A172 (cell line): ENCODE data around the gene ULBP2. TPM values are rescaled to one million over a fixed set of nuclear protein-coding genes. Genes with fewer than 3 reads are reported as not detected.
A peak's percentile ranks its signal among the peaks of the same experiment; 100 is the strongest.
"Not testable (repeated sequence)": the region's sequence is repeated elsewhere in the genome, so short reads cannot be mapped to it uniquely, and the experiment has no call there.

ENCODE experiments used
- DNase-seq: peaks from one replicate; pipeline ENCODE4 v3.0.0-alpha.2; 2015; ENCODE audit warnings: low spot score
- total RNA-seq: library from RNA; depleted of rRNA; stranded (reverse); fragments of >200 nt; shearing (Covaris generic); gene quantifications from 2 replicates; pipeline ENCODE4 v1.2.3, GENCODE V29; 2014; rRNA removed

Gene ULBP2
- 13.2 and 17.3 TPM in 2 replicates for total RNA-seq

GRCh38 chr6:149941583-149942460 lies at the start of gene ULBP2:
Gene ULBP2, plus strand, starts transcription at chr6:149942014. Its CDS starts 59 bp downstream, at chr6:149942073.
- peak; percentile 89 for DNase-seq

GRCh38 chr6:149895048-149895590 lies 46.7 kb upstream of the ULBP2 start:
- DNase-seq: peak; percentile 65

GRCh38 chr6:149895833-149896271 lies 46.0 kb upstream of the ULBP2 start:
- peak; percentile 90 for DNase-seq

- peak; percentile 36 for DNase-seq
These were observed 45.3 kb upstream of the ULBP2 start for GRCh38 chr6:149896491-149896890.

GRCh38 chr6:149897015-149897697 lies 44.7 kb upstream of the ULBP2 start:
- peak; percentile 85 for DNase-seq

- no peak for DNase-seq
These were observed 43.7 kb upstream of the ULBP2 start, which contains the start of gene RAET1E for GRCh38 chr6:149897855-149898744. Gene RAET1E, minus strand, starts transcription at chr6:149898113. Its CDS starts 7,212 bp downstream, at chr6:149890901.

- no peak for DNase-seq
These were observed 42.8 kb upstream of the ULBP2 start for GRCh38 chr6:149898966-149899365.

GRCh38 chr6:149899486-149899885 lies 42.3 kb upstream of the ULBP2 start:
- no peak for DNase-seq

GRCh38 chr6:149899926-149900619 lies 41.7 kb upstream of the ULBP2 start:
- no peak for DNase-seq

GRCh38 chr6:149900620-149901443 lies 41.0 kb upstream of the ULBP2 start:
- DNase-seq: no peak

- DNase-seq: no peak
These were observed 40.2 kb upstream of the ULBP2 start for GRCh38 chr6:149901444-149902140.

GRCh38 chr6:149903938-149904611 lies 37.7 kb upstream of the ULBP2 start:
- no peak for DNase-seq

GRCh38 chr6:149904661-149905370 lies 37.0 kb upstream of the ULBP2 start:
- DNase-seq: no peak

- DNase-seq: no peak
These were observed 36.4 kb upstream of the ULBP2 start for GRCh38 chr6:149905371-149905910.

GRCh38 chr6:149905911-149906371 lies 35.9 kb upstream of the ULBP2 start:
- DNase-seq: no peak

GRCh38 chr6:149906405-149906804 lies 35.4 kb upstream of the ULBP2 start:
- DNase-seq: no peak

GRCh38 chr6:149907317-149907716 lies 34.5 kb upstream of the ULBP2 start:
- no peak for DNase-seq

GRCh38 chr6:149908480-149908879 lies 33.3 kb upstream of the ULBP2 start:
- not testable (repeated sequence) for DNase-seq
